GM23248 (cell line): ENCODE results near the gene IGSF21. TPM values are rescaled to one million over a fixed set of nuclear protein-coding genes. Genes with fewer than 3 reads are reported as not detected.

Source experiments
- DNase-seq: peaks from one replicate; pipeline ENCODE4 v3.0.0-alpha.2; 2015
- H2AFZ ChIP-seq: fragments of 200-600 bp; sonication (generic); 2 replicates; pipeline ENCODE4 v1.6.1; 2016; ENCODE audit warnings: antibody characterized with exemption
- H3F3A ChIP-seq: fragments of 200-600 bp; sonication (generic); 2 replicates; pipeline ENCODE4 v1.6.1; 2016; ENCODE audit warnings: mild to moderate bottlenecking, antibody characterized with exemption, mixed run types; ENCODE audit not compliant: insufficient read depth
- H3K27ac ChIP-seq: fragments of 200-600 bp; sonication (generic); 2 replicates; pipeline ENCODE4 v1.5.1; 2016; ENCODE audit warnings: mild to moderate bottlenecking
- H3K27me3 ChIP-seq: fragments of 200-600 bp; sonication (generic); replicated peaks from 2 replicates; pipeline ENCODE4 v1.6.1; 2016; ENCODE audit warnings: mild to moderate bottlenecking; ENCODE audit not compliant: insufficient read depth
- H3K36me3 ChIP-seq: fragments of 200-600 bp; sonication (generic); 2 replicates; pipeline ENCODE4 v1.6.1; 2016; ENCODE audit warnings: low read depth, mild to moderate bottlenecking
- H3K4me1 ChIP-seq: fragments of 200-600 bp; sonication (generic); 2 replicates; pipeline ENCODE4 v1.6.1; 2016; ENCODE audit warnings: mild to moderate bottlenecking; ENCODE audit not compliant: insufficient read depth
- H3K4me2 ChIP-seq: fragments of 200-600 bp; sonication (generic); one replicate; pipeline ENCODE4 v1.6.1; 2016; ENCODE audit warnings: mild to moderate bottlenecking; ENCODE audit not compliant: unreplicated experiment
- H3K4me3 ChIP-seq: fragments of 200-600 bp; sonication (generic); 2 replicates; pipeline ENCODE4 v1.5.1; 2016; ENCODE audit warnings: mild to moderate bottlenecking
- H3K79me2 ChIP-seq: fragments of 200-600 bp; sonication (generic); 2 replicates; pipeline ENCODE4 v1.6.1; 2016; ENCODE audit warnings: mild to moderate bottlenecking; ENCODE audit not compliant: insufficient read depth
- H3K9ac ChIP-seq: fragments of 200-600 bp; sonication (generic); 2 replicates; pipeline ENCODE4 v1.6.1; 2016; ENCODE audit warnings: mild to moderate bottlenecking
- H3K9me2 ChIP-seq: fragments of 200-600 bp; sonication (generic); 2 replicates; pipeline ENCODE4 v1.6.1; 2016; ENCODE audit warnings: mixed run types, mild to moderate bottlenecking, moderate library complexity; ENCODE audit not compliant: insufficient read depth
- H3K9me3 ChIP-seq: fragments of 200-600 bp; sonication (generic); one replicate; pipeline ENCODE4 v1.6.1; 2017; ENCODE audit warnings: low read depth
- H4K20me1 ChIP-seq: fragments of 200-600 bp; sonication (generic); 2 replicates; pipeline ENCODE4 v1.6.0; 2016; ENCODE audit not compliant: insufficient read depth
- EZH2 ChIP-seq: fragments of 200-600 bp; sonication (generic); IDR thresholded peaks from 2 replicates; pipeline ENCODE4 v1.6.1; 2018; ENCODE audit warnings: antibody characterized with exemption, mild to moderate bottlenecking; ENCODE audit not compliant: insufficient read depth, poor library complexity, severe bottlenecking
- EZH2phosphoT487 ChIP-seq: fragments of 200-600 bp; sonication (generic); IDR thresholded peaks from 2 replicates; pipeline ENCODE4 v1.6.1; 2018; ENCODE audit warnings: antibody characterized with exemption, moderate library complexity, mild to moderate bottlenecking, low read depth; ENCODE audit not compliant: insufficient read depth
- WGBS, 2 experiments: methylation state at CpG; one replicate each; pipeline ENCODE4 v1.1.6; 2015 to 2017; ENCODE audit warnings: low lambda C conversion rate in 2 of 2, low coverage in 1 of 2; ENCODE audit errors: missing lambda C conversion rate in 2 of 2; 5-methylcytosine and 5-hydroxymethylcytosine counted together
- in situ Hi-C: fragments of 300-500 bp; cut with MboI; formaldehyde crosslinking; loops from 2 replicates; pipeline ENCODE4 v1.15.0; 2020
- polyA plus RNA-seq: library from polyadenylated mRNA; unstranded; fragments of >200 nt; fragmentation: Nextera tagmentation; extraction: Ambion mirVana; gene quantifications from 2 replicates; pipeline ENCODE4 v1.2.1, GENCODE V29; 2016
- total RNA-seq: library from RNA; depleted of rRNA; stranded (reverse); fragments of >200 nt; shearing (Covaris generic); gene quantifications from 2 replicates; pipeline ENCODE4 v1.2.3, GENCODE V29; 2014

Gene IGSF21
- total and polyA plus RNA-seq, 2 experiments from 2014 or later: not detected

- H3K27me3 ChIP-seq: no peaks in the 10 kb centered on the region; the same call in 1 of the 2 replicates
- in situ Hi-C loops: loop anchor here (25.0 kb wide), 1 partner anchor 609 kb away; no protein-coding TSS in a partner anchor
- H3K9me2 ChIP-seq: no peaks in the 10 kb centered on the region
Observed at GRCh38 chr1:18121072-18121820, 13.6 kb downstream of the IGSF21 start.

GRCh38 chr1:18123467-18123992 lies 15.9 kb downstream of the IGSF21 start:
- TF ChIP-seq EZH2phosphoT487 (no peak), EZH2 (no peak)
- Histone ChIP-seq H3K9ac (no peak overlapping the region), H3F3A (no peaks in the 10 kb centered on the region), H3K36me3 (no peaks in the 10 kb centered on the region), H3K27me3 (no peaks in the 10 kb centered on the region; the same call in 1 of the 2 replicates), H3K4me1 (no peaks in the 10 kb centered on the region), H3K27ac (no peak overlapping the region), H2AFZ (no peak overlapping the region), H3K4me2 (no peak overlapping the region), H4K20me1 (no peaks in the 10 kb centered on the region), H3K9me2 (no peaks in the 10 kb centered on the region), H3K9me3 (no peaks in the 10 kb centered on the region), H3K4me3 (no peak overlapping the region), H3K79me2 (no peaks in the 10 kb centered on the region)
- in situ Hi-C loops: loop anchor here (25.0 kb wide), 1 partner anchor 611 kb away; no protein-coding TSS in a partner anchor
- whole genome bisulfite sequencing, 2 experiments: 9 to 26% methylated on average over 3 of the region's 3 CpGs
- DNase-seq: no peak

More at GRCh38 chr1:18121072-18121820, 13.6 kb downstream of the IGSF21 start:
- no peak overlapping the region for H3K27ac ChIP-seq
- no peak overlapping the region for H3K9ac ChIP-seq
- H3F3A ChIP-seq: no peaks in the 10 kb centered on the region
- no peaks in the 10 kb centered on the region for H3K4me1 ChIP-seq
- 51 to 56% methylated on average over 11 of the region's 11 CpGs for WGBS, 2 experiments
- no peak for DNase-seq
- H3K79me2 ChIP-seq: no peaks in the 10 kb centered on the region
- no peaks in the 10 kb centered on the region for H3K36me3 ChIP-seq
- H2AFZ ChIP-seq: no peak overlapping the region
- H3K9me3 ChIP-seq: no peaks in the 10 kb centered on the region
- H3K4me3 ChIP-seq: no peak overlapping the region
- no peak overlapping the region for H3K4me2 ChIP-seq
- H4K20me1 ChIP-seq: no peaks in the 10 kb centered on the region
- no peak for TF ChIP-seq EZH2phosphoT487

- Histone ChIP-seq H3K9me3 (no peaks in the 10 kb centered on the region), H3F3A (no peaks in the 10 kb centered on the region), H2AFZ (no peak overlapping the region), H3K27ac (no peak overlapping the region), H3K79me2 (no peaks in the 10 kb centered on the region), H3K9me2 (no peaks in the 10 kb centered on the region), H3K36me3 (no peaks in the 10 kb centered on the region), H3K27me3 (no peaks in the 10 kb centered on the region), H4K20me1 (no peaks in the 10 kb centered on the region), H3K9ac (no peak overlapping the region), H3K4me1 (no peaks in the 10 kb centered on the region), H3K4me2 (no peak overlapping the region), H3K4me3 (no peak overlapping the region)
- 67% methylated on average over 4 of the region's 4 CpGs for WGBS, 2 experiments
- DNase-seq: no peak
- in situ Hi-C loops: loop anchor here (25.0 kb wide), 1 partner anchor 613 kb away; no protein-coding TSS in a partner anchor
- TF ChIP-seq EZH2phosphoT487 (no peak), EZH2 (no peak)
Observed at GRCh38 chr1:18124977-18125376, 17.4 kb downstream of the IGSF21 start.

GRCh38 chr1:18126616-18127015 lies 19.0 kb downstream of the IGSF21 start:
- no peak overlapping the region for H3K4me2 ChIP-seq
- in situ Hi-C loops: no loop called here
- no peaks in the 10 kb centered on the region for H3K36me3 ChIP-seq
- no peak overlapping the region for H3K9ac ChIP-seq
- H3K79me2 ChIP-seq: no peaks in the 10 kb centered on the region
- H3K9me2 ChIP-seq: no peaks in the 10 kb centered on the region
- 7 to 10% methylated on average over 5 of the region's 5 CpGs for WGBS, 2 experiments
- H3F3A ChIP-seq: no peaks in the 10 kb centered on the region
- H3K27me3 ChIP-seq: no peaks in the 10 kb centered on the region
- H2AFZ ChIP-seq: no peak overlapping the region
- DNase-seq: no peak
- no peak for TF ChIP-seq EZH2
- no peak for TF ChIP-seq EZH2phosphoT487
- no peak overlapping the region for H3K4me3 ChIP-seq
- no peaks in the 10 kb centered on the region for H3K4me1 ChIP-seq
- H3K9me3 ChIP-seq: no peaks in the 10 kb centered on the region
- no peaks in the 10 kb centered on the region for H4K20me1 ChIP-seq
- H3K27ac ChIP-seq: no peak overlapping the region
